ENCODE measurements around the gene ACP3. TPM values are rescaled to one million over a fixed set of nuclear protein-coding genes. Genes with fewer than 3 reads are reported as not detected.
A peak's percentile ranks its signal among the peaks of the same experiment; 100 is the strongest.

ACP3 gene
- total and polyA plus RNA-seq, 2 of the 13 experiments (the other 11 are each of a cell fraction or from before 2014, with no cell fraction given): not detected

- Histone ChIP-seq H3K36me3 (replicated peaks in 1 of 2; ENCODE audit: control insufficient read depth in 1 of 2, insufficient read depth in 2 of 2, low read length in 2 of 2) (no peaks in the 10 kb centered on the region), H3K4me3 (replicated peaks in 1 of 3; ENCODE audit: insufficient read depth in 1 of 3, low read depth in 2 of 3, low read length in 3 of 3) (no peak overlapping the region), H3K79me2 (ENCODE audit: insufficient read depth, low read length) (no peaks in the 10 kb centered on the region), H3K9me3 (ENCODE audit: low read length) (peaks cover 7% of the 10 kb centered on the region), H3K4me1 (ENCODE audit: insufficient read depth, low read length) (peaks cover 15% of the 10 kb centered on the region), H4K20me1 (ENCODE audit: insufficient read depth, low read length) (no peaks in the 10 kb centered on the region), H3K4me2 (ENCODE audit: low read depth, low read length) (no peak overlapping the region), H2AFZ (ENCODE audit: low read length) (no peak overlapping the region), H3K27me3 (ENCODE audit: control insufficient read depth in 1 of 2, insufficient read depth in 2 of 2, low read length in 2 of 2) (peaks cover 0 to 2% of the 10 kb centered on the region in 2 experiments; a peak in 1 of 5 replicates), H3K9ac (ENCODE audit: insufficient read depth, low read depth, low read length) (no peak overlapping the region), H3K27ac (ENCODE audit: extremely low read length, insufficient read depth, low read length) (no peak overlapping the region)
- intact Hi-C loops (cut with micrococcal nuclease; ENCODE audit: unreplicated experiment) (no loop called here), in situ Hi-C loops (cut with HindIII; ENCODE audit: extremely low pct_ligation_motif_present, low pct_unique_long_range_greater_than_20kb) (no loop called here)
- TF ChIP-seq ZNF569 (CRISPR knock-in tag; IDR thresholded peaks at IDR 0.05; ENCODE audit: borderline replicate concordance) (no peak), RFX1 (IDR thresholded peaks at IDR 0.05) (no peak)
- ATAC-seq: no peak
- FAIRE-seq: no peak
- no TSS peak for BruUV-seq (replicated peaks)
- no peak for DNase-seq (ENCODE audit: low spot score)
- ChIA-PET CTCF (ENCODE audit: low intra/inter-chr PET ratio, low total read pairs) (no interaction called here), POLR2A (no interaction called here)
- 19% methylated on average over 5 of the region's 5 CpGs for WGBS (ENCODE audit: low lambda C conversion rate)
Measured at GRCh38 chr3:132283916-132284405, 33.2 kb upstream of the ACP3 start.

- H3K4me3 ChIP-seq (replicated peaks in 1 of 3; ENCODE audit: insufficient read depth in 1 of 3, low read depth in 2 of 3, low read length in 3 of 3): peak overlapping the region in 1 of 3 experiments; percentile 20; a peak in 1 of 6 replicates
- peak overlapping the region; percentile 54 for H3K4me2 ChIP-seq (ENCODE audit: low read depth, low read length)
- WGBS (ENCODE audit: low lambda C conversion rate): 58% methylated on average over 21 of the region's 32 CpGs
- H2AFZ ChIP-seq (ENCODE audit: low read length): no peak overlapping the region
- H3K9me3 ChIP-seq (ENCODE audit: low read length): peaks cover 7% of the 10 kb centered on the region
- H3K9ac ChIP-seq (ENCODE audit: insufficient read depth, low read depth, low read length): no peak overlapping the region
- H3K79me2 ChIP-seq (ENCODE audit: insufficient read depth, low read length): no peaks in the 10 kb centered on the region
- no peaks in the 10 kb centered on the region for H3K36me3 ChIP-seq (replicated peaks in 1 of 2; ENCODE audit: control insufficient read depth in 1 of 2, insufficient read depth in 2 of 2, low read length in 2 of 2)
- in situ Hi-C loops (cut with HindIII; ENCODE audit: extremely low pct_ligation_motif_present, low pct_unique_long_range_greater_than_20kb): no loop called here
- BruUV-seq (replicated peaks): no TSS peak
- no peaks in the 10 kb centered on the region for H4K20me1 ChIP-seq (ENCODE audit: insufficient read depth, low read length)
- ChIA-PET POLR2A (no interaction called here), CTCF (ENCODE audit: low intra/inter-chr PET ratio, low total read pairs) (no interaction called here)
- peaks cover 15% of the 10 kb centered on the region for H3K4me1 ChIP-seq (ENCODE audit: insufficient read depth, low read length)
- H3K27ac ChIP-seq (ENCODE audit: extremely low read length, insufficient read depth, low read length): no peak overlapping the region
- ATAC-seq (peak; percentile 96), FAIRE-seq (no peak), DNase-seq (ENCODE audit: low spot score) (peak; percentile 3)
- intact Hi-C loops (cut with micrococcal nuclease; ENCODE audit: unreplicated experiment): no loop called here
- H3K27me3 ChIP-seq (ENCODE audit: control insufficient read depth in 1 of 2, insufficient read depth in 2 of 2, low read length in 2 of 2): no peaks in the 10 kb centered on the region; a peak in 1 of 5 replicates
- TF ChIP-seq YEATS4 (CRISPR knock-in tag; IDR thresholded peaks at IDR 0.05; ENCODE audit: borderline replicate concordance) (no peak), HNF4A (CRISPR knock-in tag; IDR thresholded peaks at IDR 0.05) (peak; percentile 46), CBX2 (IDR thresholded peaks at IDR 0.05; ENCODE audit: low read depth, low read length) (no peak), CBX2 (CRISPR knock-in tag; IDR thresholded peaks at IDR 0.05; ENCODE audit: low read depth) (no peak), POGZ (CRISPR knock-in tag; IDR thresholded peaks at IDR 0.05) (peak; percentile 24; the same call in 1 of the 2 replicates), CEBPB (IDR thresholded peaks at IDR 0.05; ENCODE audit: borderline replicate concordance, low read depth, low read length) (no peak), HINFP (CRISPR knock-in tag; IDR thresholded peaks at IDR 0.05; ENCODE audit: low read depth) (peak; percentile 83), CTCF (CRISPR knock-in tag; IDR thresholded peaks at IDR 0.05) (0 out of 2 replicates have a peak, but pooled peaks have one; percentile 8), ZNF12 (CRISPR knock-in tag; IDR thresholded peaks at IDR 0.05) (peak; percentile 89), DBP (CRISPR knock-in tag; IDR thresholded peaks at IDR 0.05; ENCODE audit: not compliant biosample characterization) (no peak), SCMH1 (CRISPR knock-in tag; IDR thresholded peaks at IDR 0.05; ENCODE audit: borderline replicate concordance) (no peak), ZSCAN21 (CRISPR knock-in tag; IDR thresholded peaks at IDR 0.05; ENCODE audit: borderline replicate concordance) (no peak)
Measured at GRCh38 chr3:132284781-132285619, 32.2 kb upstream of the ACP3 start.

All from HepG2 (cell line).